PC-9 (cell line): ENCODE measurements around the gene TPD52L1.

Experiments
- EZH2 ChIP-seq: fragments of 200-600 bp; sonication (generic); IDR thresholded peaks from 2 replicates; pipeline ENCODE4 v1.8.0; 2017; ENCODE audit warnings: antibody characterized with exemption, low read depth
- TF ChIP-seq, protein P1 (sequence below): fragments of 200-600 bp; sonication (generic); conservative IDR thresholded peaks from 2 replicates; pipeline ENCODE4 v1.6.1; 2017; ENCODE audit warnings: mixed run types, antibody characterized with exemption, mild to moderate bottlenecking, moderate library complexity

DNA sequence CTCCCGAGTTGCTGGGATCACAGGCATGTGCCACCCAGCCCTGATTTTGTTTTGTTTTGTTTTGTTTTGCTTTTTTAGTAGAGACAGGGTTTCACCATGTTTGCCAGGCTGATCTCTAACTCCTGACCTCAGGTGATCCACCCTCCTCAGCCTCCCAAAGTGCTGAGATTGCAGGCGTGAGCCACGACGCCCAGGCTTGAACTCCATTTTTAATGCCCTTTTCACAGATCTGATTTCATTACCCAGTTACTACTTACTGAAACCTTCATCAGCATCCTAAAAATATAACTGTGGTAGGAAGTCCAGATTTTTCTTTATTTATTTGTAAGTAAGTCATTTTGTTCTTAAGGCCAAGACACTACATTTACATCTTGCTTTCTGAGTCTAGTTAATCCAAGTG, 84.2 kb downstream of the TPD52L1 start:
- TF ChIP-seq, protein P1, sequence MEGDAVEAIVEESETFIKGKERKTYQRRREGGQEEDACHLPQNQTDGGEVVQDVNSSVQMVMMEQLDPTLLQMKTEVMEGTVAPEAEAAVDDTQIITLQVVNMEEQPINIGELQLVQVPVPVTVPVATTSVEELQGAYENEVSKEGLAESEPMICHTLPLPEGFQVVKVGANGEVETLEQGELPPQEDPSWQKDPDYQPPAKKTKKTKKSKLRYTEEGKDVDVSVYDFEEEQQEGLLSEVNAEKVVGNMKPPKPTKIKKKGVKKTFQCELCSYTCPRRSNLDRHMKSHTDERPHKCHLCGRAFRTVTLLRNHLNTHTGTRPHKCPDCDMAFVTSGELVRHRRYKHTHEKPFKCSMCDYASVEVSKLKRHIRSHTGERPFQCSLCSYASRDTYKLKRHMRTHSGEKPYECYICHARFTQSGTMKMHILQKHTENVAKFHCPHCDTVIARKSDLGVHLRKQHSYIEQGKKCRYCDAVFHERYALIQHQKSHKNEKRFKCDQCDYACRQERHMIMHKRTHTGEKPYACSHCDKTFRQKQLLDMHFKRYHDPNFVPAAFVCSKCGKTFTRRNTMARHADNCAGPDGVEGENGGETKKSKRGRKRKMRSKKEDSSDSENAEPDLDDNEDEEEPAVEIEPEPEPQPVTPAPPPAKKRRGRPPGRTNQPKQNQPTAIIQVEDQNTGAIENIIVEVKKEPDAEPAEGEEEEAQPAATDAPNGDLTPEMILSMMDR, result no peak
- TF ChIP-seq EZH2, result no peak
